ENCODE measurements around the gene R3HCC1L. TPM values are rescaled to one million over a fixed set of nuclear protein-coding genes. Genes with fewer than 3 reads are reported as not detected.

The R3HCC1L gene
- total RNA-seq, 2 experiments from 2014 or later: 15.7 to 16.5 TPM

GRCh38 chr10:98090822-98091221 lies 43.6 kb upstream of the R3HCC1L start:
- TF ChIP-seq CTCF (IDR thresholded peaks at IDR 0.05): no peak
- ChIA-PET CTCF (no interaction called here), POLR2A (no interaction called here)
- H3K4me1 Mint-ChIP-seq (ENCODE audit: low read depth): no peaks in the 10 kb centered on the region
- DNase-seq: no peak
- intact Hi-C loops (cut with micrococcal nuclease): no loop called here
- no peak for ATAC-seq
- no peaks in the 10 kb centered on the region for H3K9me3 Mint-ChIP-seq
- no peak overlapping the region for H3K27ac Mint-ChIP-seq
- H3K27me3 Mint-ChIP-seq: peaks cover 14% of the 10 kb centered on the region
- no peak overlapping the region for H3K4me3 Mint-ChIP-seq
- no peaks in the 10 kb centered on the region for H3K36me3 Mint-ChIP-seq (ENCODE audit: low read depth)

- no peaks in the 10 kb centered on the region for H3K36me3 Mint-ChIP-seq (ENCODE audit: low read depth)
- ChIA-PET CTCF (interaction anchor here (0.5 kb wide), 1 partner anchor 202 kb away, joined by 3 read pairs; no protein-coding TSS in a partner anchor), POLR2A (no interaction called here)
- no peaks in the 10 kb centered on the region for H3K4me1 Mint-ChIP-seq (ENCODE audit: low read depth)
- no peak for TF ChIP-seq CTCF (IDR thresholded peaks at IDR 0.05)
- no peaks in the 10 kb centered on the region for H3K9me3 Mint-ChIP-seq
- ATAC-seq (no peak), DNase-seq (no peak)
- peaks cover 8% of the 10 kb centered on the region for H3K27me3 Mint-ChIP-seq
- no peak overlapping the region for H3K27ac Mint-ChIP-seq
- intact Hi-C loops (cut with micrococcal nuclease): no loop called here
- H3K4me3 Mint-ChIP-seq: no peak overlapping the region
These were observed 38.1 kb upstream of the R3HCC1L start for GRCh38 chr10:98096316-98096715.

GRCh38 chr10:98096731-98097130 lies 37.7 kb upstream of the R3HCC1L start:
- ATAC-seq (no peak), DNase-seq (no peak)
- CTCF ChIA-PET: interaction anchor here (0.5 kb wide), 1 partner anchor 203 kb away, joined by 3 read pairs; no protein-coding TSS in a partner anchor
- H3K27me3 Mint-ChIP-seq: peaks cover 7% of the 10 kb centered on the region
- POLR2A ChIA-PET: no interaction called here
- H3K27ac Mint-ChIP-seq: no peak overlapping the region
- TF ChIP-seq CTCF (IDR thresholded peaks at IDR 0.05): no peak
- H3K9me3 Mint-ChIP-seq: no peaks in the 10 kb centered on the region
- intact Hi-C loops (cut with micrococcal nuclease): no loop called here
- H3K4me3 Mint-ChIP-seq: no peak overlapping the region
- H3K4me1 Mint-ChIP-seq (ENCODE audit: low read depth): no peaks in the 10 kb centered on the region
- no peaks in the 10 kb centered on the region for H3K36me3 Mint-ChIP-seq (ENCODE audit: low read depth)

DNA sequence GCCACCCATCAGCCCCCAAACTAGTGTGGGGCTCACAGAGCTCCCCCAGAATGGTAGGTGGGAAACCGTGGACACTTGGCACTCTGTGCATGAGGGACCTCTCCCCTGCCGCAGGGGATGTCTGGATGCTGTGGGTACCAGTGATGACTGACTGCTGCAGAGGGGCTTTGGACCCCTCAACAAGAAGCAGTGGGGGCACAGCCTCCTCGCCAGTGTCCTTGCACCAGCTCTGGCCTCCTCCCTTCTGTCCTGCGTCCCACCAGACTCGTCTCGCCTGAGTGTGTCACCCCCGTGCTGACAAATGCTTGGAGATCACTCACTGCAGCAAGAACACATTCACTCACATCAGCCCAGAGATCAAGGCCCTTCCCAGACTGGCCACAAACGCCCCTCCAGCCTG lies 37.3 kb upstream of the R3HCC1L start:
- POLR2A ChIA-PET: interaction anchor here (0.7 kb wide), 1 partner anchor 34 kb away, joined by 3 read pairs; no protein-coding TSS in a partner anchor
- no peaks in the 10 kb centered on the region for H3K4me1 Mint-ChIP-seq (ENCODE audit: low read depth)
- H3K27ac Mint-ChIP-seq: no peak overlapping the region
- no peaks in the 10 kb centered on the region for H3K36me3 Mint-ChIP-seq (ENCODE audit: low read depth)
- H3K9me3 Mint-ChIP-seq: no peaks in the 10 kb centered on the region
- H3K27me3 Mint-ChIP-seq: peaks cover 7% of the 10 kb centered on the region
- H3K4me3 Mint-ChIP-seq: no peak overlapping the region
- intact Hi-C loops (cut with micrococcal nuclease): no loop called here
- no peak for ATAC-seq
- TF ChIP-seq CTCF (IDR thresholded peaks at IDR 0.05): no peak
- CTCF ChIA-PET: no interaction called here
- DNase-seq: no peak

DNA sequence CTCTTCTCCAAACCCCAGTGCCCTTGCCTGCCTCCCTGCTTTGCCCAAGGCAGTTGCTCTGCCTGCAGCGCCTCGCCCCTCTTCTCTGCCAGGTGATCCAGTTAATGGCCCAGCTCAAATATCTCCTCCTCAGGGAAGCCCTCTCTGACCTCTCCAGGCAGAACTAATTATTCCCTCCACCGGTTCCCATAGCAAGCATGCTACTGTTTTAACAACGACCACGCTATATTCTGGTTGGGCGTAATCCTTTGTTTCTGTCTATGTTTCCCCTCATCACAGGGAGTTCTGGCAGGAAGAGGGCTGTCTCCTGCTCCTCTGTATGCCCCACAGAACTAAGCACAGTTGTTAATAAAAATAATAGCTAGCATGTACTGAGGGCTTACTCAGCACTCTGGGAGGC lies 36.8 kb upstream of the R3HCC1L start:
- H3K9me3 Mint-ChIP-seq: no peaks in the 10 kb centered on the region
- H3K27ac Mint-ChIP-seq: no peak overlapping the region
- DNase-seq: no peak
- no peak for ATAC-seq
- intact Hi-C loops (cut with micrococcal nuclease): no loop called here
- H3K27me3 Mint-ChIP-seq: peaks cover 7% of the 10 kb centered on the region
- H3K4me1 Mint-ChIP-seq (ENCODE audit: low read depth): no peaks in the 10 kb centered on the region
- ChIA-PET POLR2A (interaction anchor here (0.7 kb wide), 1 partner anchor 34 kb away, joined by 3 read pairs; no protein-coding TSS in a partner anchor), CTCF (interaction anchor here (0.9 kb wide), 1 partner anchor 53 kb away, joined by 3 read pairs; no protein-coding TSS in a partner anchor)
- H3K4me3 Mint-ChIP-seq: no peak overlapping the region
- no peaks in the 10 kb centered on the region for H3K36me3 Mint-ChIP-seq (ENCODE audit: low read depth)
- TF ChIP-seq CTCF (IDR thresholded peaks at IDR 0.05): no peak
